ENCODE results near the gene UBP1.

UBP1 gene

DNA sequence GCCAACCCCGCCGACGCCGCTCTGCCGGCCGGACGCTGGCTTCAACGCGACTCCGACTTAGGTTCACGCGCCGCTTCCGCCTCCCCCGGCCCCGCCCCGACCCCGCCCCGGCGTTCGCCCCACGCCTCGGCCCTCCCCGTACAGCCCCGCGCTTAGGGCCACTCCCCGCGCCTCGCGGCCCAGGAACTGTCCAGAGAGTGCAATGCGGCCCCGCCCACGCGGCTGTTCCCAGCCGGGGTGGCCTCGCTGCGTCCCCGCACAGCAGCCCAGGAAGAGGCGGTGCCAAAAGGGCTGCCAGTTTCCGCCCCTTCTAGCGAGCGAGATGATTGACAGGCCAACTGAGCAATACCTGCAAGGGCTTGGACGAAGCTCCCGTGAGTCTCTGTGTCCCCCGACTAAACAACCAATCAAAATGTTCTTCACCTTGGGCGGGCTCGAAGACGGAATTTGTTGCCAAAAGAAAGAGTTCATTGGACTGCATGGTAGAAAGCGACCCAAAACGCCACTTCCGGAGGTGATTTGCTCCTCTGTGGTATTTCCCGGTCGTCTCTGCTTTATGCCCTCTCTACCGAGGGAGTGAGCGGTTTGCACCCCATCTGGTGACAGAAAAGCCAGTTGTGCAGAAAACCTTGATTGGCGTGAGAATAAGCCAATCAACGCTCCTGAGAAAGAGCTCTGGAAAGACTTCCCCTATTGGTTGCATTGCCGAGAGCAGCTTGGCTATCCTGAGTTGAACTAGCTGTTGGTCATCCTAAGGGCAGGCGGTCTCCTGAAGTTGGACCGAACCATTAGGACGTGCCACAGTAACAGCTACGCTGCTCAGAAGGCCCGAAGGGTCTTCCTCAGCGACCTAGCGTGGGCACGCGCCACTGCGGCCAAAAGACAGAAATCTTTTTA is at the start of gene UBP1:
UBP1 (minus strand) TSS at position 78 of the 897 bp plus-strand sequence. CDS start 557 bp downstream, outside the sequence.
- peak within 1 kb of the TSS; percentile 88 for H3K4me3 ChIP-seq (replicated peaks; ENCODE audit: low read depth, low read length)
- peak; percentile 100 for DNase-seq (ENCODE audit: low read depth)
- TF ChIP-seq CTCF (IDR thresholded peaks at IDR 0.05; ENCODE audit: low read length, missing control alignments): no peak

DNA sequence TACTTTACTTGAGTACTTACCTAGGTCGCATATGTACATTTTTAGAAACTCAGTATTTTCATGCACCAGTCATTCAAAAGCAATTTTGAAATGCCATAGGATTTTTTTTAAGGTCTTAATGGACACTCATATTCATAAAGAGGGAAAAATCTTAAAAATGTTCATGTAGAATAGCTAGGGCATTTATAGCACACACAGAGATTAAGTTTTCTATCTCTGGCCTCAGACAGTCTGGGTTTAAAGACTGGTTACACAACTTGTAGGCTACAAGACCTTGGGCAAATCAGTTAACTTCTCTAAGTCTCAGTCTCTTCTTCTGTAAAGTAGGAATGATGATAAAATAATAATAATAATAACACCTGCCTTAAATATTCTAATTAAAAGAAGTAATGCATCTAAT is 48.5 kb upstream of the UBP1 start:
- no peak for TF ChIP-seq CTCF (IDR thresholded peaks at IDR 0.05; ENCODE audit: low read length, missing control alignments)
- DNase-seq (ENCODE audit: low read depth): no peak
- H3K4me3 ChIP-seq (replicated peaks; ENCODE audit: low read depth, low read length): no peak overlapping the region

GRCh38 chr3:33488246-33488645 is 48.0 kb upstream of the UBP1 start:
- no peak overlapping the region for H3K4me3 ChIP-seq (replicated peaks; ENCODE audit: low read depth, low read length)
- no peak for TF ChIP-seq CTCF (IDR thresholded peaks at IDR 0.05; ENCODE audit: low read length, missing control alignments)
- no peak for DNase-seq (ENCODE audit: low read depth)

- H3K4me3 ChIP-seq (replicated peaks; ENCODE audit: low read depth, low read length): no peak overlapping the region
- DNase-seq (ENCODE audit: low read depth): peak; percentile 10
- TF ChIP-seq CTCF (IDR thresholded peaks at IDR 0.05; ENCODE audit: low read length, missing control alignments): no peak
Observed at GRCh38 chr3:33482111-33482521, 41.9 kb upstream of the UBP1 start.

- no peak overlapping the region for H3K4me3 ChIP-seq (replicated peaks; ENCODE audit: low read depth, low read length)
- TF ChIP-seq CTCF (IDR thresholded peaks at IDR 0.05; ENCODE audit: low read length, missing control alignments): no peak
- no peak for DNase-seq (ENCODE audit: low read depth)
Observed at GRCh38 chr3:33474896-33475295, 34.7 kb upstream of the UBP1 start.

GRCh38 chr3:33473813-33474212 is 33.6 kb upstream of the UBP1 start:
- no peak for DNase-seq (ENCODE audit: low read depth)
- no peak overlapping the region for H3K4me3 ChIP-seq (replicated peaks; ENCODE audit: low read depth, low read length)
- TF ChIP-seq CTCF (IDR thresholded peaks at IDR 0.05; ENCODE audit: low read length, missing control alignments): no peak

DNA sequence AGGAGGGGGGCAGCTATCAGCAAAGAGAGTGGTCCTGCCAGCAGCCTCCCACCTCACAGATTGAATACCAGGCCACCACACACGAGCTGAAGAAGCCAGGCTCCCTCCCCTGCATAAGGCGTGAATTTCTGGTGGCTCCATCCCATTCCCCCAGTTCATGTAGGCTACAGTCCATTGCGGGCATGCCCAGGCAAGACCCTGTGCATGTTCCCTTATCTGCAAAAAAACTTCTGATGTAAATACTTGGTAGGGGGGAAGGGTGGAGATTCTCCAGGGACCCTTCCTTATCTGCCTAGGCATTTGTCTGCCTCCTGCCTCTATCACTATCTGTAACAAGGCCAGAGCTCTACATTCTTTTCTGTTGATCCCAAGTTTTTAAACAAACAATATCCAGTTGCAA is 27.6 kb upstream of the UBP1 start:
- DNase-seq (ENCODE audit: low read depth): peak; percentile 11
- no peak overlapping the region for H3K4me3 ChIP-seq (replicated peaks; ENCODE audit: low read depth, low read length)
- no peak for TF ChIP-seq CTCF (IDR thresholded peaks at IDR 0.05; ENCODE audit: low read length, missing control alignments)

Measured in fibroblast of pulmonary artery (primary cell).